Muscle of back (tissue), 13 donors: ENCODE measurements around the gene PSAPL1. TPM values are rescaled to one million over a fixed set of nuclear protein-coding genes. Genes with fewer than 3 reads are reported as not detected.

Experiments used
- DNase-seq, 3 donors: peaks; one replicate each; pipeline versions ENCODE4 v3.0.0 to v3.0.0-alpha.2; 2013
- long read RNA-seq, 9 donors: transcript quantifications; one replicate each; lab custom pipeline, GENCODE V29; 2026
- polyA plus RNA-seq, 10 donors: library from polyadenylated mRNA; unstranded; fragments of 120-200 nt; gene quantifications; one replicate each; pipeline ENCODE4 v1.2.1, GENCODE V29; 2013; ENCODE audit not compliant: insufficient read length in 10 of 10

PSAPL1 gene
- polyA plus RNA-seq: under 1 TPM in 1 of 10 donors, not detected in 9; 0.07 TPM
- long read RNA-seq, donor 1: 0 reads
- long read RNA-seq, donor 2: 0 reads
- long read RNA-seq, donor 3: 0 reads
- long read RNA-seq, donor 4: 0 reads
- long read RNA-seq, donor 5: 0 reads
- long read RNA-seq, donor 6: 0 reads
- long read RNA-seq, donor 7: 0 reads
- long read RNA-seq, donor 8: 0 reads
- long read RNA-seq, donor 9: 0 reads

GRCh38 chr4:7434766-7435150, at the start of gene PSAPL1:
Gene PSAPL1 (minus strand): TSS chr4:7434930. CDS start chr4:7434879, 51 bp downstream.
- no peak for DNase-seq

GRCh38 chr4:7481227-7481626, 46.5 kb upstream of the PSAPL1 start:
- no peak for DNase-seq

GRCh38 chr4:7480423-7480822, 45.7 kb upstream of the PSAPL1 start:
- DNase-seq: no peak

- no peak for DNase-seq
These were observed 43.9 kb upstream of the PSAPL1 start for GRCh38 chr4:7478665-7479064.

- DNase-seq: no peak
These were observed 43.0 kb upstream of the PSAPL1 start for GRCh38 chr4:7477695-7478094.

- DNase-seq: no peak
These were observed 42.1 kb upstream of the PSAPL1 start for GRCh38 chr4:7476820-7477219.

- no peak for DNase-seq
These were observed 40.5 kb upstream of the PSAPL1 start for GRCh38 chr4:7475207-7475606.

- DNase-seq: no peak
These were observed 39.6 kb upstream of the PSAPL1 start for GRCh38 chr4:7474320-7474719.

GRCh38 chr4:7473081-7473480, 38.4 kb upstream of the PSAPL1 start:
- no peak for DNase-seq

GRCh38 chr4:7472442-7473013, 37.8 kb upstream of the PSAPL1 start:
- peak in 1 of 3 donors; percentile 45 for DNase-seq

GRCh38 chr4:7470522-7471128, 35.9 kb upstream of the PSAPL1 start:
- DNase-seq: no peak

- no peak for DNase-seq
These were observed 35.4 kb upstream of the PSAPL1 start for GRCh38 chr4:7470111-7470510.

GRCh38 chr4:7469023-7469422, 34.3 kb upstream of the PSAPL1 start:
- DNase-seq: no peak

- DNase-seq: no peak
These were observed 32.7 kb upstream of the PSAPL1 start for GRCh38 chr4:7467471-7467870.

- no peak for DNase-seq
These were observed 32.2 kb upstream of the PSAPL1 start for GRCh38 chr4:7466904-7467303.

- DNase-seq: no peak
These were observed 31.5 kb upstream of the PSAPL1 start for GRCh38 chr4:7466215-7466614.

GRCh38 chr4:7465017-7465416, 30.3 kb upstream of the PSAPL1 start:
- no peak for DNase-seq

- DNase-seq: no peak
These were observed 29.5 kb upstream of the PSAPL1 start for GRCh38 chr4:7464259-7464655.

GRCh38 chr4:7463566-7464258, 29.0 kb upstream of the PSAPL1 start:
- DNase-seq: peak in 2 of 3 donors; percentile 56 to 75

- DNase-seq: peak in 2 of 3 donors; percentile 27 to 52
These were observed 27.8 kb upstream of the PSAPL1 start for GRCh38 chr4:7462509-7462971.

- DNase-seq: no peak
These were observed 26.5 kb upstream of the PSAPL1 start for GRCh38 chr4:7461230-7461629.

- DNase-seq: peak; percentile 30 to 86 (median 55)
These were observed 25.8 kb upstream of the PSAPL1 start for GRCh38 chr4:7460566-7460965.

- no peak for DNase-seq
These were observed 24.7 kb upstream of the PSAPL1 start for GRCh38 chr4:7459471-7459870.
